ENCODE results near the gene SCD. TPM values are rescaled to one million over a fixed set of nuclear protein-coding genes. Genes with fewer than 3 reads are reported as not detected.
"Not testable (repeated sequence)": the region's sequence is repeated elsewhere in the genome, so short reads cannot be mapped to it uniquely, and the experiment has no call there.

The SCD gene
- polyA plus RNA-seq, 3 donors, result 37.8 to 56.9 (median 45.6) TPM

DNA sequence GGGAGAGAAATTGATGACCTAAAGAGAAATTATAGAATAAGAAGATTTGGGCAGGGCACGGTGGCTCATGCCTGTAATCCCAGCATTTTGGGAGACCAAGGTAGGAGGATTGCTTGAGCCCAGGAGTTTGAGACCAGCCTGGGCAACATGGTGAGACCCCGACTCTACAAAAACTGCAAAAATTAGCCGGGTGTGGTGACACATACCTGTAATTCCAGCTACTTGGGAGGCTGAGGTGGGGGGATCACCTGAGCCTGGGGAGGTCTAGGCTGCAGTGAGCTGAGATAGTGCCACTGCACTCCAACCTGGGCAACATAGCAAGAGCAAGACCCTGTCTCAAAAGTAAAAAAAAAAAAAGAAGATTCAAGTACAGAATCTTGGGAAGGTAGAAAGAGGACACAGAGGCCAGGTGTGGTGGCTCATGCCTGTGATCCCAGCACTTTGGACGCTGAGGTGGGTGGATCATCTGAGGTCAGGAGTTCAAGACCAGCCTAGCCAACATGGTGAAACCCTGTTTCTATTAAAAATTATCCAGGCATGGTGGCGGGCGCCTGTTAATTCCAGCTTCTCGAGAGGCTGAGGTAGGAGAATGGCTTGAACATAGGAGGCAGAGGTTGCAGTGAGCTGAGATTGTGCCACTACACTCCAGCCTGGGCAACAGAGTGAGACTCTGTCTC lies 27.8 kb downstream of the SCD start:
- not testable (repeated sequence) for DNase-seq (ENCODE audit: extremely low read depth in 1 of 11, low read depth in 9 of 11, low spot score in 4 of 11)

DNA sequence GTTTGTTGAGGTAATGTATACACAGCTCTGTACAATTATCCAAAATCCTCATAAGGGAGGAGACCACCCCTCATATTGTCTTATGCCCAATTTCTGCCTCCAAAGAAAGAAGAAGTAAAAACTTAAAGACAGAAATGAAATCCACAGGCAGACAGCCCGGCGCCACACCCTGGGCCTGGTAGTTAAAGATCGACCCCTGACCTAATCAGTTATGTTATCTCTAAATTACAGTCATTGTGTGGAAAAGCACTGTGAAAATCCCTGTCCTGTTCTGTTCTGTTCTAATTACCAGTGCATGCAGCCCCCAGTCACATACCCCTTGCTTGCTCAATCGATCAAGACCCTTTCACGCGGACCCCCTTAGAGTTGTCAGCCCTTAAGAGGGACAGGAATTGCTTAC lies 29.6 kb downstream of the SCD start:
- DNase-seq (ENCODE audit: extremely low read depth in 1 of 11, low read depth in 9 of 11, low spot score in 4 of 11), result not testable (repeated sequence)

DNA sequence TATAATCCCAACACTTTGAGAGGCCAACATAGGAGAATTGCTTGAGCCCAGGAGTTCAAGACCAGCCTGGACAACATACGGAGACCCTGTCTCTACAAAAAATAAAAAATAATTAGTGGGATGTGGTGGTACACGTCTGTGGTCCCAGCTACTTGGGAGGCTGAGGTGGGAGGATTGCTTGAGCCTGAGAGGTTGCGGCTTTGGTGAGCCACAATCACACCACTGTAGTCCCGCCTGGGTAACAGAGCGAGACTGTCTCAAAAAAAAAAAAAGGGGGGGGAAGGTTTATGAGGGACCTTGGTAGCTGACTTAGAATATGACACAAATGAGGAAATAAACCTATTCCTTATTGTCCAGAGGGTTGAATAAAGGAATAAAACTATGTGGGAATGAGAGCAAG lies 30.8 kb downstream of the SCD start:
- no peak for DNase-seq (ENCODE audit: extremely low read depth in 1 of 11, low read depth in 9 of 11, low spot score in 4 of 11)

DNA sequence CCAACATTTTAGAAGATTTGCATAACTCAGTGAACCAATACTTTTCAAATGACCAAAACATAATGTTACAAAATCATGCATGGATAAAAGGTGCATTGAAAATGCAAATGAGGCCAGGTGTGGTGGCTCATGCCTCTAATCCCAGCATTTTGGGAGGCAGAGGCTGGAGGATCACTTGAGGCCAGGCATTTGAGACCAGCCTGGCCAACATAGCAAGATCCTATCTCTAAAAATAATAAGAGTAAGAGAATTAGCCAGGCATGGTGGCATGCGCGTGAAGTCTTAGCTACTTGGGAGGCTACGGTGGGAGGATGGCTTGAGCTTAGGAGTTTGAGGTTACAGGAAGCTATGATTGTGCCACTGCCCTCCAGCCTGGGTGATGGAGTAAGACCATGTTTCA lies 33.4 kb downstream of the SCD start:
- DNase-seq (ENCODE audit: extremely low read depth in 1 of 11, low read depth in 9 of 11, low spot score in 4 of 11), result no peak

DNA sequence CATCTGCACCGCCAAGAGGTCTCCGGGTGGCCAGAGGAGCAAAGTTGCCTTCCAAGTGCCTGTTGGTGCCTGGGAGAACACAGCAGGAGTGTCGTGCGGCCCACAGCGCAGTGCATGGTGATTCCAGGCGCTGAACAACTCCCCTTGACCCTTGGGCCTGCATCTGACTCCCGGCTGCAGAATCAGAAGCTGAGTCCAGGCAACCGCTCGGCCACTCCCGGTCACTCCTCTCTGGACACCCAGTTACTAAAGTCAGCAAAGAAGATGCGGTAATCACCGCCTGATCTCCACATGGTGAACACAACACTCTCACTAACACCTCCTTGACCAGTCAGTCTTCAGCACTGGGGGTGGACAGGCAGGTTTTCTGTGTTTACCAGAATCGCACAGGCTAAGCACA lies 35.5 kb downstream of the SCD start:
- no peak for DNase-seq (ENCODE audit: extremely low read depth in 1 of 11, low read depth in 9 of 11, low spot score in 4 of 11)

DNA sequence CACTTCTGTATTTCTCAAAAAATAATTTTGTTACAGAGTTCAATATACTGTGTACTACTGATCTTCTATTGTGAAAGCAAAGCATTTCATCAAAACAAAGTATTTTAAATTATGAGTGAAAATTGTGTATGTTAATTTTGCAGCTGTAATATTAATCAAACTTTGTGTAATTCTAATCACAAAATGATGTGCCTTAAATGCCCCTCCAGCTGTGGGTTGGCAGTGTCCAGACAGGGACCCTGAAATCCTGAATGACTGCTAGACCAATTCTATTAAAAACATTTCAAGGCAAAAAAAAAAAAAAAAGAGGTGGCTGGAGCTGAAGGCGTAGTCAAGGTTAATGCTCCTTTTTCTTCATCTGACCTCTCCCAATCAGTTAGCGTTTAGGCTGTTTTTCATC lies 36.2 kb downstream of the SCD start:
- DNase-seq (ENCODE audit: extremely low read depth in 1 of 11, low read depth in 9 of 11, low spot score in 4 of 11), result no peak

DNA sequence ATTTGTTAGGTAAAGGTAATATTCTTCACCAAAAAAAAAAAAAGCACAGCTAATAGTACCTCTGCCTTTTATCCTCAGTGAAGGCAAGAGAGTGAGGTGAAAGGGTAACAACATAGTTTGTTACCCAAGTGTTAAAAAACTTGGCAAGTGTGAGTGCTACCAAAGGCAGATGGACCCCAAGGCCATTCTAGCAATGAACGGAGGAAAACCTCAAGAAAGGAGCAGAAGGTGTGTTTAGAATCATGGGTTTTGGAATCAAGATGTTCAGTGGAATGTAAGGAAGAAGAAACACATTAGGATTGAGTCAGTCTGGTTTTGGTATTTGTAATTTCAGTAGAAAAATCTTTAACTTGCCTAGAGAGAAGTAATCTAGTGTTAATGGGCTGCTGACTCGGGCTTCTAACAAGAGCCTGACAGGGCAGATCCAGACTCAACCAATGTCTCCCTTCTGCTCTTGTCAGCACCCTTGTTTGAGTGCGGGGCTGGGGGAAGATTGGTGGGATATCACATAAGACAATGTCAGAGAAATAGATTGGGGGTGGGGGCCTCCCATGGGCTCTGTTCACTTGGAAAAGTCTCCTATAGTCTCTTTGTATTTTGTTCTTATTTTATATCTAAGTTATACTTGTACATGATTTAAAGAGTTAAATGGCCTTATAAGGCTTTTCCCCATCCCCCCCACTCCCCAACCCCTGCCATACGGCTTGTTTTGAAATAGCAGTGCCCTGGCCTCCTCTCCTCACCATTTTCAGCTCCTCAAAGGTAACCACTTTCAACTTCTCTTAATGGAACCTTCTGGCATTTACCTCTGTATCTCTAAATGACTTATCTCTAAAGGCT lies 44.4 kb downstream of the SCD start:
- DNase-seq (ENCODE audit: extremely low read depth in 1 of 11, low read depth in 9 of 11, low spot score in 4 of 11), result no peak

DNA sequence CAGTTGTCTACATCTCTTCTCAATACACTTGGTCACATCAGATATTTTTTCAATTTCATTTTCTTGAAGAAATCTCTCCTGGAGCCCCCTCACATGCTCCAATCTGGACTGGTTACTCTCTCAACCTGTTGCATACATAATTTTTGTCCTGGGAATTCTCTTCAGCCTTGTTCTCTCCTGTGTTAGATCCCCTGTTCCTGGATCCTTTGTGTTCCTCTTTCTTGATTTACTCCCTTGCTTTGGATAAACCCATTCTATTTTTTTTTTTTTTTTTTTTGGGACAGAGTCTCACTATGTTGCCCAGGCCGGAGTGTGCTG lies 45.6 kb downstream of the SCD start:
- no peak for DNase-seq (ENCODE audit: extremely low read depth in 1 of 11, low read depth in 9 of 11, low spot score in 4 of 11)

DNA sequence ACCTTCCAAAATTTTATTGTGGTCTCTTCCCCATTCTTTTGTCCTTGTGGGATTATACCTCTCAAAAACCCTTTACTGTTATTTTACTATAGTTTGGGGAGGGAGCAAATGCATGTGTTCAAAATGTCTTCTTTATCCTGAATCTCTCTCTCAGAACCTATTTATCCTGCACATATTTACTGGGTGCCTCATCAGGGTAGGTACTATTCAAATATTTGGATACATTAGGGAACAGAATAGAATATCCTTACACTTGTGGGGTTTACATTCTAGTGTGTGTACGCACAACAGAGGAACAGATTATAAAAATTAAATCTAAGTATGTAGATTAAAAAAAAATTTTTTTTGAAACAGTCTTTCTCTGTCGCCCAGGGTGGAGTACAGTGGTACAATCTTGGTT lies 48.6 kb downstream of the SCD start:
- no peak for DNase-seq (ENCODE audit: extremely low read depth in 1 of 11, low read depth in 9 of 11, low spot score in 4 of 11)

DNA sequence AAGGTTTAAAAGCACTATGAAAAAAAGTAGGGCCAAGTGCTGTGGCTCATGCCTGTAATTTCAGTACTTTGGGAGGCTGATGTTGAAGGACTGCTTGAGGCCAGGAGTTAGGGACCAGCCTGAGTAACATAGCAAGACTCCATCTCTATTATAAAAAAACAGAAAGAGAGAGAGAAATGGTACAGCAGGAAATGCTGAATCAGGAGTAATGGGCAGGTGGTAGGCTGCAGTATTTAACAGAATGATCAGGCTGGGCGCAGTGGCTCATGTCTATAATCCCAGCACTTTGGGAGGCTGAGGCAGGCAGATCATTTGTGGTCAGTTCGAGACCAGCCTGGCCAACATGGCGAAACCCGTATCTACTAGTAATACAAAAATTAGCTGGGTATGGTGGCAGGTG lies 49.6 kb downstream of the SCD start:
- no peak for DNase-seq (ENCODE audit: extremely low read depth in 1 of 11, low read depth in 9 of 11, low spot score in 4 of 11)

DNA sequence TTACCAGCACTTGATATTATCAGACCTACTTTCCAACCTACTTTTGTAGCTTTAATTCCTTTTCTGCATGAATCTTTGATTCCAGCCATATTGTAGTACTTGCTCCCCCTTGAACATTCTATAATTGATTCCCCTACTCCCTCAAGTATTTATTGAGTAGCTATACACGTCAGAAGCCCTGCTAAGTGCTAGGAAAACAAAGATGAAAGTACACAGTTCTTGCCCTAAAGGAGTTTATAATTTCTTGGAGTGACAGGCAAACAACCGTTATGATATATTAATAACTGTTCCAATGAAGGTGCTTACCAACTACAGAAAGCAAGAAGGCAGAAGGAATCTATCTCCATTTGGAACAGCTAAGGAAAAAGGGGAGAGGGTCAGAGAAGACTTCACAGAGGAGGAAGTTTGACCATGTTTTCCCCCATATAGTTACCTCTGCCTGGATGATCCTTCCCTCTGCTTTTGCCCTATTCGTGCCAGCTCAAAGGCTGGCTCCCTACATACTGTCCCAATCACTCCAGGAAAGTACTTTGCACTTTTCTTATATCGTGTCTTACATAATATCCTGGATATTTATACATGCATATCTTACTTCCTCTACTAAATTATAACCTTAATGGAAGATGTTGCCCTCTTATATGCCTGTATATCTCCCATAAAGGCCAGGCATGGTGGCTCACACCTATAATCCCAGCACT lies 54.7 kb downstream of the SCD start:
- no peak for DNase-seq (ENCODE audit: extremely low read depth in 1 of 11, low read depth in 9 of 11, low spot score in 4 of 11)

DNA sequence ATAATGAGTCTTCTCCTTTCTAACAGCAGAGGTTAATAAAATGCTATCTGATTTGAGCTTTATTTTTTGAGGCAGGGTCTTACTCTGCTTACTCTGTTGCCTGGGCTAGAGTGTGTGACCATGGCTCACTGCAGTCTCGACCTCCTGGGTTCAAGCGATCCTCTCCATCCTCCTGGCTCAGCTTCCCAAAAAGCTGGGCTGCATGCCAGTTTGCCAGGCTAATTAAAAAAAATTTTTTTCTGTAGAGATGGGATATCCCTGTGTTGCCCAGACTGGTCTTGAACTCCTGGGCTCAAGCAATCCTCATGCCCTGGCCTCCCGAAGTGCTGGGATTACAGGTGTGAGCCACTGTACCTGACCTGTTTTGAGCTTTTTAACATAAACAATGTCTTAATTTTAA lies 56.7 kb downstream of the SCD start:
- DNase-seq (ENCODE audit: extremely low read depth in 1 of 11, low read depth in 9 of 11, low spot score in 4 of 11), result no peak

DNA sequence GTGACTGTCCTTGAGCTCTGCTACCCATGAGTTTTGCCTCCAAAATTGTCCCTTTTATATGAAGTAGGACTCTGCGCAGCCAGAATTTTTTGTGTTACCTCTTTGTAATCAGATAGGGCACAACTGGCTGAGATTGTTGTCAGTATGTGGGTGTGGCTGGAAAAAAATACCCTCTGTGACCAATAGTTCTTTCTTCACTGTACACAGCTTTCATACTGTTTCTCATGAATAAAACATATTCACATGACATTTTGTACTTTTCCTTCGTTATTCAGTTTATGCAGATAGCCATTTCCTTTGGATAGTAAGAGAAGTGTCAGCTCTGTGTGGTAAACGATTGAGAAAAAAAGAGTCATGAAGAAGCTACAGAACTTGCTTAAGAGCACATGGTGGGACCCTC lies 66.1 kb downstream of the SCD start:
- no peak for DNase-seq (ENCODE audit: extremely low read depth in 1 of 11, low read depth in 9 of 11, low spot score in 4 of 11)

Other genes with a start within 250 kb of the SCD start
- gene ERLIN1, start 161.2 kb upstream of the SCD start, polyA plus RNA-seq (ENCODE audit: insufficient read length in 3 of 3), result 10 to 100 TPM; 47.2 to 58.3 (median 54.4) TPM
- gene CHUK, start 117.6 kb upstream of the SCD start, polyA plus RNA-seq (ENCODE audit: insufficient read length in 3 of 3), result 10 to 100 TPM; 24.9 to 31.5 (median 29.4) TPM
- 10 to 100 TPM; 27.6 to 31.5 (median 30.4) TPM for gene CWF19L1, start 79.6 kb upstream of the SCD start, polyA plus RNA-seq (ENCODE audit: insufficient read length in 3 of 3)
- gene BLOC1S2, start 60.6 kb upstream of the SCD start, polyA plus RNA-seq (ENCODE audit: insufficient read length in 3 of 3), result 10 to 100 TPM; 34.7 to 46.2 (median 37.6) TPM
- under 1 TPM; 0.08 to 0.10 (median 0.09) TPM for gene PKD2L1, start 17.0 kb upstream of the SCD start, polyA plus RNA-seq (ENCODE audit: insufficient read length in 3 of 3)
- gene WNT8B, start 115.8 kb downstream of the SCD start, polyA plus RNA-seq (ENCODE audit: insufficient read length in 3 of 3), result under 1 TPM; 0.82 to 0.97 (median 0.92) TPM
- 10 to 100 TPM; 16.3 to 25.6 (median 16.7) TPM for gene SEC31B, start 172.6 kb downstream of the SCD start, polyA plus RNA-seq (ENCODE audit: insufficient read length in 3 of 3)
- 100 to 1,000 TPM; 149 to 209 (median 182) TPM for gene NDUFB8, start 182.6 kb downstream of the SCD start, polyA plus RNA-seq (ENCODE audit: insufficient read length in 3 of 3)
- 10 to 100 TPM; 36.9 to 48.4 (median 44.5) TPM for gene HIF1AN, start 188.7 kb downstream of the SCD start, polyA plus RNA-seq (ENCODE audit: insufficient read length in 3 of 3)